HG03378 (cell line): ENCODE data around the gene CSHL1.
"Not testable (repeated sequence)": the region's sequence is repeated elsewhere in the genome, so short reads cannot be mapped to it uniquely, and the experiment has no call there.

Experiments
- ATAC-seq: cut with Tn5 transposase; IDR thresholded peaks from one replicate; pipeline ENCODE4 v1.9.1; 2021; ENCODE audit warnings: mild to moderate bottlenecking, moderate library complexity; ENCODE audit not compliant: unreplicated experiment

Gene CSHL1

GRCh38 chr17:63941162-63941561, 30.1 kb upstream of the CSHL1 start:
- ATAC-seq, result no peak

- no peak for ATAC-seq
These were observed 29.5 kb upstream of the CSHL1 start for GRCh38 chr17:63940584-63940983.

- no peak for ATAC-seq
These were observed 28.8 kb upstream of the CSHL1 start for GRCh38 chr17:63939884-63940283.

GRCh38 chr17:63939401-63939800, 28.3 kb upstream of the CSHL1 start:
- no peak for ATAC-seq

DNA sequence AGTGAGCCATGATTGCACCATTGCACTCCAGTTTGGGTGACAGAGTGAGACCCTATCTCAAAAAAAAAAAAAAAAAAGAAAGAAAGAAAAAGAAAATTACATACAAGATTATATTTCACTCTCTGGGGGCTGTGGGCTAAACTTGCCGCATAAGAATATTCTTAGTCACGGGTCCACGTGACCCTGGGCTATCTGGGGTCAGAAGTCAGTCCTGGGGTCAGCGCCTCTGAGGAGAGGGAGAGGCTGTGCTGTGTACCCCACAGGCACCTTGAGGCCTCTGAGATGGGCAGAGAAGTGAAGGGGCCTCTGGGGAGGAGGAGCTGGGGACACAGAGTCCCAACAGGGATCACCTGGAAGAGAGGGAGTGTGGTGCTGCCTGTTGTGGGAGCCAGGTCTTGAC, 26.9 kb upstream of the CSHL1 start:
- no peak for ATAC-seq

- no peak for ATAC-seq
These were observed 26.3 kb upstream of the CSHL1 start for GRCh38 chr17:63937319-63937718.

DNA sequence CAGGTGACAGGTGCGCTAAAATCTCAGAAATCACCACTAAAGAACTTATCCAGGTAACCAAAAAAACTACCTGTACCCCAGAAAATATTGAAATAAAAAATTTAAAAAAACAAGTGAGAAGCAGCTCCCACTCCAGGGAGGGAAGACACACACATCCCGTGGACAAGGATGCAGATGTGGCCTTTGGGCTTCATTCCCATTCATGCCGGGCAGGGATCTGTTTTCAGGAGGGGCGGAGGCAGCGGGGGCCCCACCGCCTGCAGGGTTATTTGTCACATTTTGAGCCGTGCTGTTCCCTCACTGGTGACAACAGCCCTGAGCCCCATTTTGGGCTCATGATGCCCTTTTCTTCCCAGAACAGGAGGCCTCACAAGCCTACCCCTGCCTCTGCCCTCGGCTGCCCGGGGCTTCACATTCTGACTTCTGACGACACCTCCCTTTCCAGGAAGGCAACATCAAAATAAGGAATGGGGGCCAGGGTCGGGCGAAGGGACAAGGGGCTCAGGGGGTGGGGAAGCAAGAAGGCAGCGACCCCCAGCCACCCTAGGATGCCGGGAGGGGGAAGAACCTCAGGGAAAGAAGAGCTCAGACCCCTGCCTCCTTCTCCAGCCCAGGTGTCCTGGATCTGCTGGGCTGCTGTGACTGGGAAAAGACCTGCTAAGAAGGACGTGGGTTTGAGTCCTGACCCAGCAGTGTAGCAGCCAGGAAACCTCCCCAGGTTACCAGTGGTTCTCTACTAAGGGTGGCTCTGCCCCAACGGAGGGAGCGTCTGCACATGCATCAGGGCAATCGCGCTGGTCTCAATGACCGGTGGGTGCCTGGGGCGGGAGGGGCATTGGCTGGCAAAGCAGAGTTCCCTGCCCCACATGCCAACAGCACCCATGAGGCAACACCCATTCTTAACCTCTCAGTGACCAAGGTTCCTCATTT, 23.4 kb upstream of the CSHL1 start:
- no peak for ATAC-seq

DNA sequence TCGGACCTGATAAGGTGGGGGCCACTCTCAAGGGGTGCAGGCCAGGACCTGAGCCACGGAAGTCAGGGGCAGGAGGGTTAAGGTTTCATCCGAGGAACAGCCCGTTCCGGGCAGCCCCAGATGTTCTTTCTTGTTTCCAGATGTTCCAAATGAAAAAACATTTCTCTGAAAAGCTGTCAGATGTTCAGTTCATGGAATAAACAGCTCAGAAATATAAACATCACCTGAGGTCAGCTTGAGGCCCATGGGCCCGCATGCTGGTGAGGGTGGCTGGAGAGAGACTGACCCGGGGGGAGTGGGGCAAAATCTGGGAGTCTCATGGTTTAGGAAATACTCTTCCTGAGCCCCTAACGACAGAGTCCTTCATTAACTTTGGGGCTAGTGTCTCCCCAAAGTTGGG, 22.5 kb upstream of the CSHL1 start:
- no peak for ATAC-seq

GRCh38 chr17:63932721-63933120, 21.7 kb upstream of the CSHL1 start:
- peak; percentile 7 for ATAC-seq

DNA sequence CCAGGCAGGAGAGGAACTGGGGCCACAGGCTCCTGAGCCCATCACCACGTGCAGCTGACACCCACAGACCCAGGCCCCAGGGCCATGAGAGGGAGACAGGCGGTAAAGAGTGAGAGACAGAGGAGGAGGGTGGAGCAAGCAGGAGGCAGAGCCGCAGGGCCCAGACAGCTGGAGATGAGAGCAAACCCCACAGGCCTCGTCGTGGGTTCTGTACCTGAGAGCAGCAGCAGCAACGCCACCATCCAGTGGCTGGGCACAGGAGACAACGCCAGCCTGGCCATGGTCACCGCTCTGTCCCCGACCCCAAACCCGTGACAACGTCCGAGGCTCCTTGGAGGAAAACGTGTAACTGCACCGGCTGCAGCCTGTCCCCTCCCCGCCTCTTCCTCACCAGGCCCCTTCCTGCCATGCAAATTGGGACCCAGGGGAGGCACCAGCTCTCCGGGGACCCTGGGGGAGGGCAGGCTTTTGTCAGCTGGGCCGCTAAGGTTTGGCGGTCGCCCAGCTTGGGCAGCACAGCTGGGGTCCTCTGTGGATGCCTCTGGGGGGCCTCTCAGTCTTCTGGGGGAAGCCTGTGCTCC, 21.0 kb upstream of the CSHL1 start, which contains the start of gene CD79B:
CD79B (minus strand) TSS at position 351 of the 581 bp plus-strand sequence; CDS start at position 281, 70 bp downstream.
- ATAC-seq, result peak; percentile 71

DNA sequence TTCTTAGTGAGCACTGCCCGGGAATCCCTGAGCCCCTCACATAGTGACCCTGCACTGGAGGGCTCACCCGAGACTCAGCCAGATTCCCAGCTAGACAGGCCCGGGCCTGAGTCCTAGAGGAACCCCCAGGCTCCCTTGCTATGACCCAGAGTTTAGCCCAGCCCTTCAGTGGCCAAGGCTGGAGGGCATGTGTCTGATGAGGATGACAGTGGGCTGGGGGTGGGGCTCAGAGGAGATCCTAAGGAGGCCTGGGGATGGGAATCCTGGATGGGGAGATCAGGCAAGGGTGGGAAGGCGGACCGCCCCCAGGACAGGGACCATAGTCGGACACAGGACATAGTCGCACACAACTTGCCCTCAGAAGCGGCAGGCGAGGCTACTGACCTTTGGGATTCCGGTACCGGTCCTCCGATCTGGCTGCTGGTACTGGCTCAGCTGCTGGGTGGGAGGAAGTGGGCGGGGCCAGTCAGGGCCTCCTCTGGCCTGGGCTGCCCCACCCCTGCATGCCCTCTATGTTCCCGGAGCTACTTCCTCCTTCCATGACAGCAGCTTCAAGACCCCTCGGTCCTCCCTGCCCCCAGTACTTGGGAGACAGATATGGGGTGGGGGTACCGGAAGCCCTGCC, 20.0 kb upstream of the CSHL1 start:
- ATAC-seq, result no peak

- no peak for ATAC-seq
These were observed 19.1 kb upstream of the CSHL1 start for GRCh38 chr17:63929860-63930766.

DNA sequence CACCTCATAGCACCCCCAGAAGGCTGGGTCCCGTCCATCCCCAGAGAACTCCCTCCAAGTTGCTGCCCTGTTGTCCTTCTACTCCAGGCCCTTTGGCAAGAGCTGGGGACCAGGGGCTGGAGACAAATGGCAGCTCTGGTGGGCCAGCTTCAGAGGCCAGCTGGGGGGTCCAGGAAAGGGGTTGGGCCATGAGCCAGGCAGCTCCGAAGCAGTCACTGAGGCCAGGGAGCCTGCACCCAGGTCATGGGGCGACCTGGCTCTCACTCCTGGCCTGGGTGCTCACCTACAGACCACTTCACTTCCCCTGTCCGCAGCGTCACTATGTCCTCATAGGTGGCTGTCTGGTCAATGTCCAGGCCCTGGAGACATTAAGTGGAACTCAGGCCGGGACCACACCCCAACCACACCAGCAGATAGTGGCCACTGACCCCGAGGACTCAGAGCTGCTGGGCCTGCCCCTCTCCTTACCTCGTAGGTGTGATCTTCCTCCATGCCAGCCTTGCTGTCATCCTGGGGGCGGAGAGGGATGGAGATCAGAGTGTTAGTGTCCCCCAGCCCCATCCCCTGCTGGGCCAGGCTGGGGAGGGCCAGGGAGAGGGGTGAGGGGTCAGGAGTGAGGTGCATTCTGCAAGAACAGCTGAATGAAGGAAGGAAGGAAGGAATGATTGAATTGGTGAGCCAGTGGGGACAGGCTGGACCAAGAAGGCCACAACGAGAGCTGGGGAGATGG, 18.1 kb upstream of the CSHL1 start:
- ATAC-seq, result no peak

- no peak for ATAC-seq
These were observed 17.2 kb upstream of the CSHL1 start for GRCh38 chr17:63928172-63928666.

DNA sequence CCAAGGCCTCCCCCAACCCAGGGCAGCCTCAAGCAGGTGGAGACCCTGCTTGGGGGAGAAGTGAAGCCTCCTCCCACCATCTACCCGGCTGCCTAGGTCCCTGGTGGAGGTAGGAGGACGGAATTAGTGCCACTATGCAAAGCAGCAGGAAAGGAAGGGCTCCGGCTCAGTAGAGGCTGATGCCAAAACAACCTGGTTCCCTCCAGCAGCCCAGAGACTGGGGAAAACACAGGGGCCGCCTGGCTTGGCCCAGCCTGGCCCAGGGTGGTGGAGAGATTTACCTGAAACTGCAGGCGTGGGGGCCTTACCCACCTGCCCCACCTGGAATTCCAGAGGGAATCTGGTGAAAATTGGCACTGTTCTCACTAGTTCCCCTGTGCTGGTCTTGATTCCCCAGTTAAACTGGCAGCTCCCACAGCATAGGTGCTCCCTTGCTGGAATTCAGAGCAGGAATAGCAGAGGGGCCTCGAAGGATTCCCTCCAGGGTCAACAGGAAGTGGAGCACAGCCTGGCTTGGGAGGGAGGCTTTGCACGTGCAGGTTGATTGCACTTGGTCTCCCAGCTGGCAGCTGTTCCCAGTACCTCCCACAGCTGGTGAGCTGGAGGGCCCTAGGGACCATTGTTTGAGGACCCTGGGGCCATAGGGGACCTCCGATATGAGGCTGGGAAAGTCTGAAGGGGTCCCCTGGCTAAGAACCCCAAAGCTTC, 16.6 kb upstream of the CSHL1 start:
- no peak for ATAC-seq

DNA sequence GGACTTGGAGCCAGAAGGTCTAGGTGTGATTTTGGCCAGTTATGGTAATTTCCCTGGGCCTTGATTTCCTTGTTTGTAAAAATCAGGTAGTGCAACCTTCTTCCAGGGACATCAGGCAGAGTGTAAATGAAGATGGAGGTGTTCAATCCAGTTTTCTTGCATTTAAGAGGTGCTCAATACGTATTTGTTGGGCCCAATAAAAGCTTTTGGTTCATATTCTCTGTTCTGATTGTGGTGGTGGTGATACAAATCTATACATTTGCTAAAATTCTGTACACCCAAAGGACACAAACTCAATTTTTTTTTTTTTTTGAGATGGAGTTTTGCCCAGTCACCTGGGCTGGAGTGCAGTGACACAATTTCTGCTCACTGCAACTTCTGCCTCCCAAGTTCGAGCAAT, 15.1 kb upstream of the CSHL1 start:
- no peak for ATAC-seq

DNA sequence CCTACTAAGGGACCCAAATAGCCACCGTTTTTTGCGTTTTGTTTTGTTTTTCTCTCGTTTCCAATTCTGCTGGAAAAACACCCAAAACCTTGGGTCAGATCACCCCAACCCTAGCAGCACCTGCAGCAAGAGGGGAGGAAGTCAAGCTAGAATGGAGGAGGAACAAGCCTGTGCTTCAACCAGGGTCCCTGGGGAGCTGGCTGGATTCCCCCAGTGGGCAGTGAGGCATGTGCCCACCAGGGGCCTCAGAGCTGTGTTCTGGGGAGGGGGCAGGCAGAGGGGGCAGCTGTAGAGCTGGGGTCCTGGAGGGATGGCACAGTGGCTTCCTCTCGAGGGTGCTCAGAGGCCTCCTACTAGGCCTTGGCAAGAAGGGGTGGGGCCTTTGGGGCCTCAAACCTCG, 14.6 kb upstream of the CSHL1 start:
- ATAC-seq, result no peak

DNA sequence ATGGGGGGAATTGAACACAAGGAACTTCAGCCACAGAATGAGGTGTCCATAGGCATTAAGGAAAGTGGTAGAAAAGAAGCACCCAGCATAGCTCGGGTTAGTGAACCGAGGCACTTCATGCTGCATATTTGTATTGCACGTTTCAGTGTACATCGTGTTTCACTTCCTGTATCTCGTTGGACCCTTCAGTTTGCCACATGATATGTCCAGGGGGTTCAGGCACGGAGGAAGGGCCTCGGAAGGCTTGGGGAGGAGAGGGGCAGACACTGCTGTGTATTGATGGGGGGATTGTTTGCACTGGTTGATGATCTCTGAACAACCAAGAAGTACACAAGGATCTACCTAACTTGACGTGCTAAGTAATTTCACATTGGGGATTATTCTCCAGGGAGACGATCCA, 11.3 kb upstream of the CSHL1 start:
- ATAC-seq, result peak; percentile 54

- not testable (repeated sequence) for ATAC-seq
These were observed 9.7 kb upstream of the CSHL1 start for GRCh38 chr17:63920779-63921178.
